HG02759 (cell line): Measurements from ENCODE around the gene METTL23.
A peak's percentile ranks its signal among the peaks of the same experiment; 100 is the strongest.
"Not testable (repeated sequence)": the region's sequence is repeated elsewhere in the genome, so short reads cannot be mapped to it uniquely, and the experiment has no call there.

Source experiments
- ATAC-seq: cut with Tn5 transposase; IDR thresholded peaks from one replicate; pipeline ENCODE4 v1.9.1; 2021; ENCODE audit warnings: mild to moderate bottlenecking, moderate library complexity; ENCODE audit not compliant: unreplicated experiment

The METTL23 gene

DNA sequence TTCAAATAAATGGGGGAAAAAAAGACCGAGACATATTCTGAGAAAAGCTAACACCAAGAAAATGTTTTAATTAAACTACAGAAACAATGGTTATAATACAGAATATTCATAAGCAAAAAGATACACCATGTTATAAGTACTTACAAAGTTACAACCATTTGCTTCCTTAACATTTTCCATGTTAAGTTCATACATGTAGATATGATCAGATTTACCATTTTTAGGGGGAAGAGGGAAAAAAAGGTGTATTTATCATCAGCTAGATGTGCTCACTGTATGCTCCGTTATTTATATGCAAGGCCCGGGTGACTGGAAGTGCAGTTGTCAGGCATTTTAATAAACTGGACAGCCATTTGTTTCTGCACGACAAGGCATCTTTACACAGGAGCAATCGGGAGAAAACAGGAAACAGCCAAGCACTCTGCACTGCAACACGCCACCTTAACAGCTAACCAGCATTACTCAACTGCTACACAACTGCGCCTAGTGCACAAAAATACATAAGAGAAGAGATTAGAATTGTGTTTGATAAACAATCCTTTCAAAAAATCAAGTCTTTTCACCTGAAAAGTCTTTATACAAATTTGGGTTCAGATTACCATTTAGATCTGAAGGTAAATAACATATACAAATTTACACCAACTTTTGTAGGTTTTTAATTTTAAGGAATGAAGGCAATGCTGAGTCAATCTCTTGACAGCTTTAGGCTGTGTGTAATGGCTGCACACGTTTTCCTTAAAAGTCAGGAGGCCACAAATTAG is 7.6 kb downstream of the METTL23 start:
- ATAC-seq, result no peak

DNA sequence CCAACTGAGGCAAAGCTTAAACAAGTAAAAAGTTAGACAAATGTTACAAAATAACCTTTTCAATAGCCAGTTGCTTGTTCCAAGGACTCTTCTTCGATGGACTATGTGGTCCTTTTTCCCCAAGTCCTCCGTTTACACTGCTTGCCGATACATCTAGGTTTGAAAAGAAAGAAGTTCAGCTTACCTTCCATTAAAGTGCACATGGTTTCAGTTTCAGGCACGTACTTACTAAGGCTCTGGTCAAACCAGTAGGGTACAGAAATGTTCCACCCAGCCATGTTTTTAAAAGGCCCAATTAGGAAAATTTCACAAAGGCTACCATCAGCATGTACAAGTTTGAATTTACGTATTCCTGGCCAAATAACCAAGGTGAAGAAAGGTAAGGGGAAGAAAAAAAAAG is 8.4 kb downstream of the METTL23 start:
- ATAC-seq, result no peak

DNA sequence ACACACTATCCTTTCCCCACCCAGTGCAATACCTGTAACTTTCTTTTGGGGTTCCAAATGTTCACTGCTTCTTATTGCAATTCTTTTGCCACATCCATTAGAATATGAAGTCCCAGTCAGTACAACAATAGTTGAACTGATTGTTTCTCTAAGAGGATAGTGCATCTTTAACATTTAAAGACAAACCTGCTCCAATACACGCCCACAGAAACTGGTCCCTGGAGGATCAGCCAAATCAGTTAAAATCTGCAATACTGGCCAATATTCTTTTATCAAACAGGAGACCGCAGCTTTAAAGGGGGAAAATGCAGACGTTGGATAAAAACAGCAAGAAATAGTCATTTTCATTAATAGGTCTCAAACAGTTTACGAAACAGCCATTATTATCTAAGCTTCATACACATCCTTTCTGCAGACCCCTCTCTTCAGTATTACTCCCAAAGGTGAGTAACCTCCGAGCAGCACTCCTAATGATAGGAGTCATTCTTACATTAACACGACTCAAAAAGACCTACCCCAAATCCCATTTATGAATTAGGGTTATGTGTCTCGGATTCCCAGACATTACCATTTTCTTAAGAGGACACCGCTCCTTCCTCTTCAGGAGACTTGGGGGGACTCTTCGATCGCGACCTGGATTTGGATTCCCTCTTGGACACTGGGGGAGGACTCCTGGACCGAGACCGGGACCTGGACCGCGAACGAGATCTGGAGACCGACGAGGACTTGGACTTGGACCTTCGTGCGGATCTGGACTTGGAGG is 9.1 kb downstream of the METTL23 start:
- ATAC-seq, result no peak

DNA sequence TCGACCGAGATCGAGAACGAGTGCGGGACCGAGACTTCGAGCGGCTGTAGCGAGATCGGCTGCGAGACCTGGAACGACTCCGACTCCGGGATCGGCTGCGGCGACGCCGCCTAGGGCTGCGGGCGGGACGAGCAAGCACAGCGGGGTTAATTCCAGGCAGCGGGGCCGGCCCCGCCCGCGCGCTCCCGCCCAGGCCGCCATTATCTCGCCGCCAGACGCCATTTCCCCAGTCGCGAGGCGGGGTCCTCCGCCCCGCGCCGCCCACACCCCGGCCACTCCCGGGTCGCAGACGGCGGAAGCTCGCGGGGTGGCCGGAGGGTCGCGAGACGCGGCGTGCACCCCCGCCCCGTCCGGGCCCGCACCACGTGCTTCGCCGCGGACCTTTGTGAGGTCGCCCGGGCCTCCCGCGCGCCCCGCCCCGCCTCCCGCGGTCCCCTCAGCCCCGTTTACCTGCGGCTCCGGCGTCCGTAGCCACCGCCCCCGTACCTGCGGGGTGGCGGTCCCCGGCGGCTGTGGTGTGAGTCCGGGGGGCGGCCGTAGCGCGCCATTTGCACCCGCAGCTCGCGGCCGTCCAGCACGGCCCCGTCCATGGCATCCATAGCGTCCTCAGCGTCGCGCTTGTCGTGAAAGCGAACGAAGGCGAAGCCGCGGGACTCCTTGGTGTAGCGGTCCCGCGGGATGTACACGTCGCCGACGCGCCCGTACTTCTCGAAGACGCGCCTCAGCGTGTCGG is 9.9 kb downstream of the METTL23 start:
- ATAC-seq, result peak; percentile 21

GRCh38 chr17:76737082-76737675 is 10.5 kb downstream of the METTL23 start, which contains the start of gene SRSF2:
TSS of gene SRSF2 (minus strand) at chr17:76737331. CDS start at chr17:76737160, 171 bp downstream.
- peak; percentile 72 for ATAC-seq

DNA sequence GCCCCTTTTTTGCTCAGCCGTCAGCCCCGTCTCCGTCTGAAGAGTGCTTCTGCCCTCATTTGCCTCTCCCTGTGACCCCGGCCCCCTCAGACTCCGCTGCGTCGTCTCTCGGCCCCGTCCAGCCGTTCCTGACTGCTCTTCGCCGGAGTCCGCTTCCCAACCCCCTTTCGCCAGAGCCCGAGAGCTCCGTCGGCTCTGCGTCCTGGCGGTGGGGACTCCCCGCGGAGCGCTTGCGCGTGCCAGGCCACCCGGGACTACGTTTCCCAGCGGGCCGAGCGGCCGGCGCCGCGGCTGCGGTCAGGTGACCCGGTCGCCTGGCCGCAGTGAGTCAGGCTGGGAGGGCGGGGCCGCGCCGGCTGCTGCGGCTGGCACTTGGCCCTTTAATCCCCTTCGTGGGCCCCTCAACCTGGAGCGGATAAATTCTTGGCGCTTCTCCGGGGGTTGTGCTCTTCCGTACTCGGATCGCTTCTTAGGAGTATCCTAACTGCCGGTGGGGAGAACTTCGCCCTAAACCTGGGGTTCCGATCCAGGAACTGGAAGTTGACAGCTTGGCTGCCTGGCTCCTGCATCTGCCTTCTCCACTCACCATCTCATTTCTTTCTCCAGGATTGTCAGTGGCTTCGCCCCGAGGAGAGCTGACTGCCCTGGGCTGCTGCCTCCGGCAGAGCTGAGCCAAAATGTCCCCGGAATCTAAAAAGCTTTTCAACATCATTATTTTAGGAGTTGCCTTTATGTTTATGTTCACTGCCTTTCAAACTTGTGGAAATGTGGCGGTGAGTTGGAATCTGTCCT is 11.2 kb downstream of the METTL23 start, which contains the start of gene MFSD11:
Gene MFSD11 (plus strand): TSS at position 444 of the 792 bp plus-strand sequence. CDS start 234 bp downstream, at position 678.
- ATAC-seq, result peak; percentile 66

DNA sequence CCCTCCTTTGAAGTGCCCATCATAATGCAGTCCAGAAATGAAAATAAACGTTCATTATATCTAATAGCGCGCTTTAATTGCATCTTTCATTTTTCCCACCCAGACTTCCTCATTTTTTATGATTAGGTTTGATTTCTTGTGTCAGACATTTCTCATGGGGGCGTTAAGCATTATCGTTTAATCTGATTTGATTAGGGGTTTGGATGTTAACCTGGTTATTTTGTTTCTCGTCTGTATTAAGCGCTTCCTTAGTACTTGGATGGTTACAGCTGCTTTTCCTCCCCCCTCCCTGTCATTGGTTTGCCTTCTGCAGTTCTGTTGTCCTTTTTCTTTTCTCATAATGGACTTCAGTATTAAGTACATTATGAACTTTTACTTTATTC is 11.8 kb downstream of the METTL23 start:
- ATAC-seq, result no peak

DNA sequence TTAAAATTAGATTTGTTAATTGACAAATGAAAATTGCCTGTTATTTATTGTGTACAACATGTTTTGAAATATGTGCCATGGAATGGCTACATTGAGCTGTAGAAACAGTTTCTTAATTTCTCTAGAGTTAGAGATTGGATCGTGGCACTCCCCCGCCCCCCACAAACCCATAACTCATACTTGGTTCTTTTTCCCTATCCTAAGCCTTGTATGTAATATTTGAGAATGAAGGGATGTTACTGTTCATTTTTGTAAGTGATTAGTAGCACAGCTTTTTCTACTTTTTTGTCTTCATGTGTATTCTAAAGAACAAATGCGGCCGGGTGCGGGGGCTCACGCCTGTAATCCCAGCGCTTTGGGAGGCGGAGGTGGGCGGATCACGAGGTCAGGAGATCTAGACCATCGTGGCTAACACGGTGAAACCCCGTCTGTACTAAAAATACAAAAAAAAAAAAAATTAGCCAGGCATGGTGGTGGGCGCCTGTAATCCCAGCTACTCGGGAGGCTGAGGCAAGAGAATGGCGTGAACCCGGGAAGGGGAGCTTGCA is 13.0 kb downstream of the METTL23 start:
- ATAC-seq, result not testable (repeated sequence)

DNA sequence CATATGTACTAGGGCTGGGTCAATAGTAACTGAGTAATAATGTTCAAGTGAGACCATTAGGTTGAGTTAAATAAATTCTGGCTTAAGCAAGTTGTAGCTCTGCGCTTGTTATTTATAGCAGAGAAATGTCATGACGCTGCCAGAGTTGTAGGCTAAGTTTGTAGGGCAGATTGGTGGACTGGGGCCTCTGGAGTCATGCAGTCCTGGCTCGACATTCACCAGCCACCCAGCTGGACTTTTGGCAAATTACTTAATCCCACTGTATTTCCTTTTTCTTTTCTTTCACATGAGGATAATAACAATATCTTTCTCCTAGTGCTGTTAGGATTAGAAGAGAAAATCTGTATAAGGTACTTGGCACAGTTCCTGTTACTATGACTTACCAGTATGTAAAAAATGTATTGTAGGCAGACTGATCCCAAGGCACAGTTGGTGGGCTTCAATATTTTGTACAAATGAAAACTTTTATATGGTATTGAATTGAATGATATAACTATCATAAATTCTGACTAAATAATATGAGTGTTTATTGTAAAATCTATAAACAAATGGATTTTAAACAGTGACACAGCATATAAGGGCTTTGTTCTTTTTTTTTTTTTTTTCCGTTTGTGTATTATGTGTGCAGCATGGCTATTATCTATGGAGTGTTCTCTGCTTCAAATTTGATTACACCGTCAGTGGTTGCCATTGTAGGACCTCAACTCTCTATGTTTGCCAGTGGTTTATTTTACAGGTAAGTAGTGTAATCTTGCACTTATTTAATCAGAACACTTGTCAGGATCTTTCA is 13.9 kb downstream of the METTL23 start:
- ATAC-seq, result no peak

DNA sequence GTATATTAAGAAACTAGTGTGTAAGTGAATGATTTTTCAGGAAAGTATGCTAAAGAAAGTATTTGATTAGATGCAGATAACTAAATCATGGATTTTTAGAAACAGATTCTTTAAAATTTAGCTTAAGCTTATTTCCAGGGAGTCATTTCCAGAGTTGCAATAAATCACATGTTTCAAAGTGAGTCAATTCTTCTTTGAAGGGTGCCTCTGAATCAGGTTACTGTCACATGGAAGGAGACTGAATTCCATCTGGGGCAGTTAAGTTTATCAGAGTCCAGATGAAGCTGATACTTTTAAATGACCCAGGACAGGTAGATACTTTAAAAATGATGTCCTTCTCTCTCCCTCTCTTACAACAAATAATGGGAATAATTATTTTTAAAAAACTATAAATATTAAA is 16.3 kb downstream of the METTL23 start:
- no peak for ATAC-seq

DNA sequence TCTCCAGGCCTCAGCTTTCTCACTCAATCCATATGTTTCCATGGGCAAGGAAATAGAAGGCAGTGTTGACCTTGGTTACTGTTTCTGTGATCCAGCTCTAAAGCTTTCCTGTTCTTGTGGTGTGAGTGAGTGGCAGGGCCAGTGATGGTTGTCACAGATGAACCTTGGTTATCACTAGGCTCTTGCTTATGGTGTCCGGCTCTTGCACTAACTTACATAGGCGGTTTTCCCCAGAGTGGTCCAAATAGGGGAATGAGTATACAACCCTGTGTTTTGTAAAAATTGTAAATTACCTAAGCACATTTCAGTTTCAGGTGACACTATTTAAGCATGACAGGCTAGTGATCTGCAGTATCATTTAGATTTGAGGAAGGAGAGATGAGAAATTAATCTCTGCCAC is 18.1 kb downstream of the METTL23 start:
- no peak for ATAC-seq

GRCh38 chr17:76745785-76746184 is 19.1 kb downstream of the METTL23 start:
- not testable (repeated sequence) for ATAC-seq

DNA sequence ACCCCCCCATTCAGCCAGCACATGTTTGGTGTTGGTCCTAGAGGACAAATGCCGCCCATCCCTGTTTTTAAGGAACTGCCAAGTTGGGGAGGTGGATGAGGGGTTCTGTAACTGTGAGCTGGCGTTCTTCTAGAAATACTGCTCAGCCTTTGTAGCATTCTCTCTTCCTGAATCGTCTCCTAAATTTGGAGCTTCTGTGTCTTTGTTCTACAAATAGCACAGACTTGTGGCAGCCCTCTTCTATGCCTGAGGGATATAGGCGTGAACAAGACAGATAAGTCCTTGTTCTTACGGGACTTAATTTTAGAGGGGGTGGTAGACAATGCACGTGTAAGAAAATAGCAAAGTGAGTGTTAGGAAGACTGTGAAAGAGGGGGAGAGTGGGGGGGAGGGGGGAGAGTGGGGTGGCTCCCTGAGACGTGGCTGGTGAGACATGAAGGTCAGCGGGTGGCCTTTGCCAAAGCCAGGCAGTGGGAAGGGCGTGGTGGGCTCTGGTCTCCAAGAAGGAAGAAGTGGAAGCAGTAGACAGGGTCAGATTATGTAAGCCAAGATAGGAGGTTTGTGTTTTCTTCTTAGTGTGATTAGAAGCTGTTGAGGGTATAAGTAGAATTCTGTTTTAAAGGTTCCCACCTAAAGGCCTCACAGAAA is 21.2 kb downstream of the METTL23 start:
- ATAC-seq, result no peak

DNA sequence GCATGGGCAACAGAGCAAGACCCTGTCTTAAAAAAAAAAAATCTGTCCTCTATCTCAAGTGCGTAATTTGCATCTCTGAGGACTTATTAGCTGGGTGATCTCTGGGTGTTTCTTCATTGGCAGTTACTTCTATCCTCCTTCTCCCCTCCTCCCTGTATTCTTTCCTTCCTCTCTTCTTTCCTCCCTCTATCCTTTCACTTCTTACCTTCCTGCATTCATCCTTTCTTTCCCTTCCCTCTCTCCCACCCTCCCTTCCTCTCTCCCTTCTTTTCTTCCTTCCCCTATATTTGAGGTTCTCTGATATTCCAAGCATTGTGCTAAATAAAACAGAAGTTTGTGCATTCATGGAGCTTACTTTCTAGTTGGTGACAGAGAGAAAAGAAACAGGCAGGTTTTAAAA is 22.0 kb downstream of the METTL23 start:
- no peak for ATAC-seq

DNA sequence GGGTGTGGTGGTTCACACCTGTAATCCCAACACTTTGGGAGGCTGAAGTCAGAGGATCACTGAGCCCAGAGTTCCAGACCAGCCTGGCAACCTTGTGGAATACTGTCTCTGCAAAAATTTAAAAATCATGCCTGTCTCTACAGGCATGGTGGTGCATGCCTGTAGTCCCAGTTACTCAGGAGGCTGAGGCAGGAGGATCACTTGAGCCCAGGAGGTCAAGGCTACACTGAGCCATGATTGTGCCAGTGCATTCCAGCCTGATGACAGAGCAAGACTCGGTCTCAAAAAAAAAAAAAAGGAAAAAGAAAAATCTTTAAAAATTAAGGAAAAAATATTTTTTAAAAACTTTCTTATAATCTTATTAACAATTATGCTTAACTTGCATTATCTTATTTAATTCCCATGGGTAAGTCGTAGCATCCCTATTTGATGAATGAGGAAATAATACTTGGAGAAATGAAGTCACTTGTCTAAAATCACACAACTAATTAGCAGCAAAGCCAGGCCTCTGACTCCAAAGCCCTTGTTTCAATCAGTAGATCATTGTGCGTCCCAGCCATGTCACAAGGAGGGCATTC is 24.9 kb downstream of the METTL23 start:
- no peak for ATAC-seq

DNA sequence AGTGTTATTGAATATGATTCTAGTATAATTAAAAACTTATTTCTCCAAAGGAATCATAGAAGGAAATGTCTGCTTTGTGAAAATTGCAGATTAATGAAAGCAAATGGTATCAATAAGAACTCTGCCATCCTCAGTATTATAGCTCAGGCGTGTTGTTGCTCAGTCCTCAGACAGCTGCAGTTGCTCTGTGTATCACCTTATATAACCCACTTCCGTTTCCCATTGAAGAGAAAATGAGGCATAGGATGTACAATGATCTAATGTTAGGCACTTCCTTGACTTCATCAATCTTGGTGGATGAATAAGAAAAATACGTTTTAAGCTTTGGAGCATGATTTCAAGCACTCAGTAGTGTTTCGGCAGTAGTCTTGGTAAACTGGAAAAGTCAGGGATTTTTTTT is 25.4 kb downstream of the METTL23 start:
- ATAC-seq, result no peak

- ATAC-seq, result no peak
These were observed 26.7 kb downstream of the METTL23 start for GRCh38 chr17:76753061-76753961.
